GM10266 (cell line): Measurements from ENCODE around the gene AMPD3.
A peak's percentile ranks its signal among the peaks of the same experiment; 100 is the strongest.

ENCODE experiments used
- DNase-seq: peaks from one replicate; pipeline ENCODE4 v3.0.0; 2012; ENCODE audit errors: extremely low spot score
- CTCF ChIP-seq: IDR thresholded peaks from 2 replicates; pipeline ENCODE4 v1.5.1; 2012; ENCODE audit warnings: mild to moderate bottlenecking, low read depth; ENCODE audit not compliant: control insufficient read depth, insufficient read depth; ENCODE audit errors: missing control alignments

AMPD3 gene

DNA sequence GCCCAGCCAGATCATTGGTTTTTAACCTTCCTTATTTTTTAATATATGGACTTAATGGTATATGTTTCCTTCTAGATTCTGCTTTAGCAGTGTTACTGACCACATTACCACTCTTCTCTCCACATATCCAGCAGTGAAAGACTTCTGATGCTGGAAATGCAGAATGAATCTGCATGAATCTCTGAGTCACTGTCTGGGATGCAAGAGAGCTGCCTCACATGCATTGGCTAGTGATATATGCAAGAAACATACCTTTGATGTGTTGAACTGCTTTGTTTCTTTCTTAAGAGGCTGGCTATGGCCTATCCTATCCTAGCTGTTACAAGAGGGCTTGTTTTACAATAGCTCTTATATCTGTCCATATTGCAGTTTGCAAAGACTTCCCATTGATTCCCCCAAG, 16.6 kb upstream of the AMPD3 start:
- TF ChIP-seq CTCF: no peak
- no peak for DNase-seq

- DNase-seq: no peak
- TF ChIP-seq CTCF: no peak
Measured at GRCh38 chr11:10439351-10439750, 15.7 kb upstream of the AMPD3 start.

DNA sequence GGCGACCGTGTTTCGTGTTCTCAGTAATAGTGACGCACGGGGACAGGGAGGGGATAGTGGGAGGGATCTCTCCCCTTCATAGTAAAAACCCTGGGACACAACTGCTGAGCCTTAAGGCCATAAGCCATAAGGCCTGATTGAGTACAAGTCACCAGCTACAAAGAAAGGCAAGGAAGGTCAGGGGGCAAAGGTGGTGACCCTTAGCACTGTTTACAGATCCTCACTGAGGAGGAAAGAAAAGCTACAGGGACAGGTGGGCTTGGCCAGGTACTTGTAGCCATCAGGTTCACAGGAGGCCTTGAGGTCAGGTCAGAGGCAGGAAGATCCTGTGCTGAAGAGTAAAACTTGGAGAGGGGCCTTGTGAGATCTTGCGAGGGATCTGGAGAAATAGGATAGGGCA, 15.1 kb upstream of the AMPD3 start:
- DNase-seq: no peak
- TF ChIP-seq CTCF: no peak

DNA sequence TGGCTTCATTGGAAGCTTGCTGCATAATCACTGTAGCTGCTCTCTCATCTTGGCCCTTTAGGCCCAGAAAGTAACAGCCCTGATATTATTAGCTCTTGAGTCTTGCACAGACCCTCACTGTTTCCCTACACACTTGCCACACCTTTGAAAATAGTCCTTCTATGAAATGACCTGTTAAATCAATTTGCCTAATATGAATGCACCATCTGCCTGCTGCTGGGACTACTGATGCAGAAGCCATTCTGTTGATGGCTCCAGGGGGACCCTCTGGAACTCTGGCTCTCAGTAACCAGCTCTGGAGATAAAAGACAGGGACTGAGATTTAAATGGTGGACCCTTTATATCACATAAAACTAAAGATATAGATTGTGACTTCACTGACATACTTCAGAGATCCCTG, 14.7 kb upstream of the AMPD3 start:
- no peak for TF ChIP-seq CTCF
- DNase-seq: no peak

- TF ChIP-seq CTCF: no peak
- DNase-seq: no peak
Measured at GRCh38 chr11:10441091-10441490, 14.0 kb upstream of the AMPD3 start.

DNA sequence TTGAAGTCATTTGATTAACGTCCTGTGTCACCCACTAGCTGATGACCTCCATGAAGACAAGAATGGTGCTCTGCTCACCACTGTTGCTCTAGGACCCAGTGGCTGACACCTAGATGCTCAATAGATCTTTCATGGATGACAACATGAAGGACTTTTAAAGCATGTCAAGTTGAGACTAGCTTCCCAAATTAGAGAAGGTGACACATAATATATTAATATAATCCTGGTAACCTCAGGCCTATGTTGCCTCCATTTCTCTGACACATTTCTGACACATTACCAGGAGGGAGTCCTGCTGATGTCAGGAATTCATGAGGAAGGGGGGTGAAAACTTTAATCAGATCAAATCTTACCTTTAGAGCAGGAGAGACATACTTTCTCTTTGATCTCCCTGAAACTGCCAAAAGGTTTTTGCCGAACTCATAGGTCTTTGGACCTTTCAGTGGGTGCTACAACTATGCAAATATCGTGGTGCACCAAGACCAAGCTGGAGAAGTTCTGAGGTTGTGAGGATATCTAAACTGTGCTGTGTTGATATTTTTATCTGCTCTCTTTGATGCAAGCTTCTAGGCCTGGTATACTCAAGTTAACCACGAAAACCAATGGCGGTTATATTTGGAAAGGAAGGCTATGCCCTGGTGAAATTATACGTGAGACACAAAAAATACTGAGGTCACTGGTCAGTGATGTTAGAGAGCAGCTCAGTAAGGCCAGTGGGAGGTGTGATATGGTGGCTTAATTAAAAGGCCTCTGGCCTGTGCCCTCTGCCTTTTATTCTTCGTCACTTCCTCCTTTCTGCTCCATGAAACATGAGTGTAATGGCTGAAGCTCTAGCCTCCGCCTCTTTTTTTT, 13.2 kb upstream of the AMPD3 start:
- DNase-seq: peak; percentile 69
- no peak for TF ChIP-seq CTCF

- no peak for TF ChIP-seq CTCF
- DNase-seq: no peak
Measured at GRCh38 chr11:10443152-10443551, 11.9 kb upstream of the AMPD3 start.
